B cell (primary cell): Measurements from ENCODE around the gene HLA-DQB2. TPM values are rescaled to one million over a fixed set of nuclear protein-coding genes. Genes with fewer than 3 reads are reported as not detected.
A peak's percentile ranks its signal among the peaks of the same experiment; 100 is the strongest.

Source experiments
- ATAC-seq: fragments of 200-7000 bp; cut with Tn5 transposase; one replicate; pipeline ENCODE4 v1.10.0; 2021; ENCODE audit warnings: low read depth, mild to moderate bottlenecking, moderate number of reproducible peaks, moderate library complexity
- CTCF ChIA-PET: fragments of 350-600 bp; sonication (Branson Sonifier 250); formaldehyde crosslinking; loops from one replicate; lab custom pipeline; 2021; ENCODE audit warnings: antibody characterized with exemption, inconsistent platforms; lab: Charles Lee
- POLR2A ChIA-PET: fragments of 350-600 bp; sonication (Branson Sonifier 250); formaldehyde crosslinking; loops from one replicate; lab custom pipeline; 2021; ENCODE audit warnings: antibody characterized with exemption; lab: Charles Lee
- DNase-seq: peaks from one replicate; pipeline ENCODE4 v3.0.0; 2013
- H2AFZ ChIP-seq: 2 replicates; pipeline ENCODE4 v1.6.1; 2012; ENCODE audit warnings: mild to moderate bottlenecking, low read depth, low read length; ENCODE audit not compliant: insufficient read depth, poor library complexity, severe bottlenecking
- H3K27ac ChIP-seq, 2 donors: 1 replicate in 1 of 2; 2 replicates in 1 of 2; pipeline ENCODE4 v1.5.1; 2012 to 2013; ENCODE audit warnings: low read length in 2 of 2, mild to moderate bottlenecking in 2 of 2, moderate library complexity in 1 of 2
- H3K27me3 ChIP-seq, 4 experiments: fragments of 200-600 bp in 1 of 4; sonication (generic) in 1 of 4; replicated peaks in 1 of 4; 1 replicate in 2 of 4; 2 replicates in 2 of 4; pipeline versions ENCODE4 v1.6.1 to v1.7.0; 2013 to 2016; ENCODE audit warnings: low read length in 3 of 4, mild to moderate bottlenecking in 2 of 4, mixed read lengths in 1 of 4, moderate library complexity in 1 of 4; ENCODE audit not compliant: insufficient read depth in 4 of 4, control insufficient read depth in 3 of 4; ENCODE audit errors: control extremely low read depth in 1 of 4
- H3K36me3 ChIP-seq, 2 experiments: replicated peaks in 1 of 2; 1 replicate in 1 of 2; 2 replicates in 1 of 2; pipeline versions ENCODE4 v1.6.1 to v1.7.1; 2013; ENCODE audit warnings: low read length in 1 of 2; ENCODE audit not compliant: insufficient read depth in 2 of 2, control insufficient read depth in 1 of 2; ENCODE audit errors: control extremely low read depth in 1 of 2, extremely low read depth in 1 of 2
- H3K4me1 ChIP-seq, 2 donors: fragments of 200-600 bp in 1 of 2; sonication (generic) in 1 of 2; 1 replicate in 1 of 2; 2 replicates in 1 of 2; pipeline versions ENCODE4 v1.5.1 to v1.6.1; 2013 to 2017; ENCODE audit warnings: low read length in 2 of 2; ENCODE audit not compliant: control insufficient read depth in 2 of 2, insufficient read depth in 2 of 2
- H3K4me2 ChIP-seq: replicated peaks from 2 replicates; pipeline ENCODE3; 2012; ENCODE audit warnings: mild to moderate bottlenecking, low read depth, low read length; ENCODE audit not compliant: poor library complexity, severe bottlenecking
- H3K4me3 ChIP-seq, 5 experiments: fragments of 200-600 bp in 1 of 5; sonication (generic) in 1 of 5; 1 replicate in 3 of 5; 2 replicates in 2 of 5; pipeline versions ENCODE4 v1.5.1 to v1.7.0; 2011 to 2016; ENCODE audit warnings: low read length in 4 of 5, mild to moderate bottlenecking in 4 of 5, low read depth in 2 of 5, control low read depth in 1 of 5, moderate library complexity in 1 of 5; ENCODE audit not compliant: insufficient read depth in 1 of 5; ENCODE audit errors: control extremely low read depth in 1 of 5, extremely low read depth in 1 of 5
- H3K79me2 ChIP-seq: fragments of 200-600 bp; sonication (generic); one replicate; pipeline ENCODE4 v1.6.0; 2016; ENCODE audit warnings: low read length; ENCODE audit not compliant: control insufficient read depth, insufficient read depth
- H3K9ac ChIP-seq: fragments of 200-600 bp; sonication (generic); 2 replicates; pipeline ENCODE4 v1.6.1; 2017; ENCODE audit warnings: mild to moderate bottlenecking, low read length, moderate library complexity
- H3K9me3 ChIP-seq, 3 donors: one replicate each; pipeline versions ENCODE4 v1.6.1 to v1.7.1; 2013; ENCODE audit warnings: low read length in 2 of 3; ENCODE audit not compliant: control insufficient read depth in 2 of 3, insufficient read depth in 1 of 3; ENCODE audit errors: control extremely low read depth in 1 of 3
- H4K20me1 ChIP-seq: 2 replicates; pipeline ENCODE4 v1.6.0; 2012; ENCODE audit warnings: mild to moderate bottlenecking, low read length; ENCODE audit not compliant: insufficient read depth, control insufficient read depth, poor library complexity, severe bottlenecking
- H3K27ac Mint-ChIP-seq: one replicate; pipeline ENCODE4 v1.8.0; 2021; ENCODE audit warnings: mixed read lengths
- H3K27me3 Mint-ChIP-seq: one replicate; pipeline ENCODE4 v1.8.0; 2021; ENCODE audit warnings: mixed read lengths
- H3K4me1 Mint-ChIP-seq: one replicate; pipeline ENCODE4 v1.8.0; 2021; ENCODE audit warnings: mixed read lengths
- H3K4me3 Mint-ChIP-seq: one replicate; pipeline ENCODE4 v1.8.0; 2021; ENCODE audit warnings: mixed read lengths
- H3K9me3 Mint-ChIP-seq: one replicate; pipeline ENCODE4 v1.8.0; 2022; ENCODE audit warnings: mixed read lengths; ENCODE audit not compliant: insufficient read depth
- EZH2 ChIP-seq: IDR thresholded peaks from 2 replicates; pipeline ENCODE4 v1.6.1; 2012; ENCODE audit warnings: borderline replicate concordance, low read depth, mild to moderate bottlenecking, moderate library complexity, low read length; ENCODE audit not compliant: insufficient read depth, poor library complexity, severe bottlenecking
- WGBS: methylation state at CpG from one replicate; pipeline ENCODE4 v1.1.5; 2013; ENCODE audit warnings: missing lambda C conversion rate; ENCODE audit not compliant: insufficient coverage; 5-methylcytosine and 5-hydroxymethylcytosine counted together
- intact Hi-C: fragments of 100-400 bp; cut with micrococcal nuclease; formaldehyde crosslinking; loops from one replicate; pipeline ENCODE4 v1.10.0; 2022
- polyA minus RNA-seq: library from RNA; depleted of rRNA, polyadenylated mRNA; stranded (reverse); fragments of >200 nt; gene quantifications from 2 replicates; pipeline ENCODE4 v1.2.3, GENCODE V29; 2012
- polyA plus RNA-seq: library from polyadenylated mRNA; depleted of rRNA; stranded (reverse); fragments of >200 nt; gene quantifications from 2 replicates; pipeline ENCODE4 v1.2.3, GENCODE V29; 2012
- total RNA-seq, 2 donors: library from RNA; stranded (reverse); fragments of 120-200 nt in 1 of 2; gene quantifications; 1 replicate in 1 of 2; 2 replicates in 1 of 2; pipeline versions ENCODE4 v1.2.3 to v1.2.4, GENCODE V29; 2013 to 2022
- TF ChIP-seq, protein P1 (sequence below): fragments of 200-600 bp; IDR thresholded peaks from one replicate; pipeline ENCODE4 v1.8.0; 2022; ENCODE audit warnings: antibody characterized with exemption, mild to moderate bottlenecking

HLA-DQB2 gene
- 109 and 112 TPM in 2 replicates for total RNA-seq
- 81.4 TPM for total RNA-seq (2013)
- 41.1 and 111 TPM in 2 replicates for polyA plus RNA-seq
- 1.6 and 17.1 TPM in 2 replicates for polyA minus RNA-seq

DNA sequence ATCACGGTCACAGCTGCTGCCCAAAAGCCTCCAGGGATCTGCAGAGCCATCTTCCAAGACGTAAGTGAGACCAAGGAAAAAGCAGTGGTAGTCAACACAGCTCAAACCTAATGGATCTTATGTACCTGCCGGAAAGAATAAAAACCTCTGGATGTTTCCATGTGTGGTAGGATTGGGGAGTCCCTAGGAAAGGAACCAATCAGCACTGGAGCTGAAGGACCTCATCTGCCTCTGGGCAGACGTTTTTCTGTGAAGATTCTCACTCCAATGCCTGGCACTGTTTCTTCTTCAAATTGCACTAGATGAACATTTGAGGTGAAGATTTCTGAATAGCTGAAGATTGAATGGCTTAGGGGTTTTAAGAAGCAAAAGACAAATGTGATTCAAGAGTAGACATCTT is at the start of gene HLA-DQB2:
Gene HLA-DQB2, minus strand, starts transcription at position 112 of the 400 bp plus-strand sequence. Its CDS starts 62 bp downstream, at position 50.
- Mint-ChIP-seq H3K9me3 (no peaks in the 10 kb centered on the region), H3K4me1 (peaks cover 4% of the 10 kb centered on the region), H3K27me3 (peaks cover 47% of the 10 kb centered on the region), H3K27ac (peak within 1 kb of the TSS; percentile 69), H3K4me3 (peak within 1 kb of the TSS; percentile 63)
- CTCF ChIA-PET, result interaction anchor here (3.2 kb wide), 1 partner anchor 23 kb away, joined by 8 read pairs; no protein-coding TSS in a partner anchor
- Histone ChIP-seq H3K9me3 (no peaks in the 10 kb centered on the region), H4K20me1 (no peaks in the 10 kb centered on the region), H3K79me2 (peaks cover 3% of the 10 kb centered on the region), H3K4me3 (peak within 1 kb of the TSS in 2 of 5 experiments; percentile 18 to 30), H3K27me3 (peaks cover 0 to 14% (median 5%) of the 10 kb centered on the region in 4 experiments), H3K36me3 (peaks cover 0 to 3% of the 10 kb centered on the region in 2 experiments), H3K4me2 (no peak within 1 kb of the TSS), H3K4me1 (peaks cover 0 to 4% of the 10 kb centered on the region in 2 donors), H3K9ac (no peak within 1 kb of the TSS), H3K27ac (no peak within 1 kb of the TSS), H2AFZ (no peak within 1 kb of the TSS)
- intact Hi-C loops, result no loop called here
- DNase-seq (peak; percentile 56), ATAC-seq (no peak)
- TF ChIP-seq, protein P1, sequence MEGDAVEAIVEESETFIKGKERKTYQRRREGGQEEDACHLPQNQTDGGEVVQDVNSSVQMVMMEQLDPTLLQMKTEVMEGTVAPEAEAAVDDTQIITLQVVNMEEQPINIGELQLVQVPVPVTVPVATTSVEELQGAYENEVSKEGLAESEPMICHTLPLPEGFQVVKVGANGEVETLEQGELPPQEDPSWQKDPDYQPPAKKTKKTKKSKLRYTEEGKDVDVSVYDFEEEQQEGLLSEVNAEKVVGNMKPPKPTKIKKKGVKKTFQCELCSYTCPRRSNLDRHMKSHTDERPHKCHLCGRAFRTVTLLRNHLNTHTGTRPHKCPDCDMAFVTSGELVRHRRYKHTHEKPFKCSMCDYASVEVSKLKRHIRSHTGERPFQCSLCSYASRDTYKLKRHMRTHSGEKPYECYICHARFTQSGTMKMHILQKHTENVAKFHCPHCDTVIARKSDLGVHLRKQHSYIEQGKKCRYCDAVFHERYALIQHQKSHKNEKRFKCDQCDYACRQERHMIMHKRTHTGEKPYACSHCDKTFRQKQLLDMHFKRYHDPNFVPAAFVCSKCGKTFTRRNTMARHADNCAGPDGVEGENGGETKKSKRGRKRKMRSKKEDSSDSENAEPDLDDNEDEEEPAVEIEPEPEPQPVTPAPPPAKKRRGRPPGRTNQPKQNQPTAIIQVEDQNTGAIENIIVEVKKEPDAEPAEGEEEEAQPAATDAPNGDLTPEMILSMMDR, result no peak
- no peak for TF ChIP-seq EZH2
- POLR2A ChIA-PET, result no interaction called here
- 78% methylated on average over 3 of the region's 4 CpGs for WGBS

DNA sequence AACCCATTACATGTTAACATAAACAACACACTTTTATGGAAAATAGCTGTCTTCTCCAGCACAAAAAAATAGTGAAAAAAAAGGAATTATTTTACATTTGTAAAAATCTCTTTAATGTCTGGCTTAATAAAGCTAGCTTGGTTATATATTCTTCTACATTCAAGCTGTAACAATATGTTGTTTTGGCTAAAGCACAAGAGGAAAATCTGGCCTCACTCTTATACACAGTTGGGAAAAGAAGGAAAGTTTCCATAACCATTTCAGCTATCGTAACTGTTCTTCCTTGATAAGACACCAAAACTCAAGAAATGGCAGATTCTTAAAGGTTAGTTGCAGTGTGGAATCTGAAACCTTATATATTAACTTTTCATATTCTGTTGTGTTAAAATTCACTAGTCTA is 45.8 kb upstream of the HLA-DQB2 start:
- POLR2A ChIA-PET, result no interaction called here
- peaks cover 51% of the 10 kb centered on the region for H3K79me2 ChIP-seq
- no peak for TF ChIP-seq EZH2
- TF ChIP-seq, protein P1, result no peak
- peaks cover 17% of the 10 kb centered on the region for H4K20me1 ChIP-seq
- H2AFZ ChIP-seq, result no peak overlapping the region
- no CpG with 5 or more reads among the region's 1 CpG for WGBS
- no peak overlapping the region for H3K4me3 Mint-ChIP-seq
- H3K4me3 ChIP-seq, result no peak overlapping the region
- H3K9ac ChIP-seq, result no peak overlapping the region
- H3K4me1 Mint-ChIP-seq, result peaks cover 55% of the 10 kb centered on the region
- intact Hi-C loops, result no loop called here
- peaks cover 18 to 31% of the 10 kb centered on the region in 2 donors for H3K4me1 ChIP-seq
- H3K9me3 Mint-ChIP-seq, result peaks cover 3% of the 10 kb centered on the region
- CTCF ChIA-PET, result interaction anchor here (1.2 to 2.7 kb wide), 5 partner anchors 23 to 396 kb away, joined by 3 to 9 read pairs (median 6); partner anchors contain the start of gene TAP2
- no peaks in the 10 kb centered on the region for H3K27me3 Mint-ChIP-seq
- DNase-seq (no peak), ATAC-seq (no peak)
- H3K4me2 ChIP-seq, result no peak overlapping the region
- peaks cover 14 to 56% of the 10 kb centered on the region in 2 experiments for H3K36me3 ChIP-seq
- H3K27ac ChIP-seq, result no peak overlapping the region
- H3K9me3 ChIP-seq, result peaks cover 0 to 5% (median 4%) of the 10 kb centered on the region in 3 donors
- no peaks in the 10 kb centered on the region for H3K27me3 ChIP-seq
- H3K27ac Mint-ChIP-seq, result peak overlapping the region; percentile 10
